Muscle layer of duodenum (tissue), 2 donors: ENCODE results near the gene RRBP1.

ENCODE experiments used
- H3K27ac ChIP-seq: one replicate; pipeline ENCODE4 v1.7.0; 2013; ENCODE audit warnings: mild to moderate bottlenecking, low read length
- H3K27me3 ChIP-seq: one replicate; pipeline ENCODE4 v1.7.0; 2013; ENCODE audit warnings: low read depth, mild to moderate bottlenecking, control low read depth, low read length
- H3K36me3 ChIP-seq, 2 donors: one replicate each; pipeline ENCODE4 v1.7.0; 2013; ENCODE audit warnings: low read length in 2 of 2, control low read depth in 1 of 2, mild to moderate bottlenecking in 1 of 2; ENCODE audit not compliant: insufficient read depth in 2 of 2, control insufficient read depth in 1 of 2
- H3K4me1 ChIP-seq, 2 donors: one replicate each; pipeline ENCODE4 v1.7.0; 2013; ENCODE audit warnings: low read length in 2 of 2, mild to moderate bottlenecking in 2 of 2, control low read depth in 1 of 2, moderate library complexity in 1 of 2; ENCODE audit not compliant: insufficient read depth in 2 of 2, control insufficient read depth in 1 of 2
- H3K4me3 ChIP-seq, 2 donors: one replicate each; pipeline ENCODE4 v1.7.0; 2013; ENCODE audit warnings: low read length in 2 of 2, low read depth in 1 of 2, mild to moderate bottlenecking in 1 of 2
- H3K9me3 ChIP-seq, 2 donors: one replicate each; pipeline ENCODE4 v1.7.0; 2013; ENCODE audit warnings: low read length in 2 of 2, control low read depth in 1 of 2, mild to moderate bottlenecking in 1 of 2; ENCODE audit not compliant: control insufficient read depth in 1 of 2
- donor health status: healthy.

Gene RRBP1

DNA sequence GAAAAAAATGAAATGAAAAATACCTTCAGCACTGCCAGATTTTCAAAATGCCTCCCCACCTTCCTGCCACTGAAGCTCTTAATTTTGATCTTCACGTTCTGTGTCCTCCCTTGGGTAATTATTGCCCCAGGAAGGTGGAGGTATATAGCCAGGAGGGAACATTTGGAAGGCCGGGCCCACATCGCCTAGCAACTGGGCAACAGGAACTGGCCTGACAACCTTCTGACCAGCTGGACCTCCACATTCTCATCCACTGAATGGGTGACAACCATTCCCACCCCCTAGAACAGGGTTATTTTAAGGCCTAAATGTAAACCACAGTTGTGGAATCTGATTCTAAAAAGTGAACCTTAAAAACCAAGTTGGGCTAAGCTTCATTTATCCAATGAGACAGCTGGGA is 3.2 kb downstream of the RRBP1 start:
- H3K36me3 ChIP-seq, result peaks cover 3% of the 10 kb centered on the region in 2 donors
- peaks cover 14 to 35% of the 10 kb centered on the region in 2 donors for H3K4me1 ChIP-seq
- no peak overlapping the region for H3K27ac ChIP-seq
- H3K27me3 ChIP-seq, result no peaks in the 10 kb centered on the region
- no peak overlapping the region for H3K4me3 ChIP-seq
- no peaks in the 10 kb centered on the region for H3K9me3 ChIP-seq

GRCh38 chr20:17678295-17678694 is 3.7 kb downstream of the RRBP1 start:
- H3K36me3 ChIP-seq, result peaks cover 3% of the 10 kb centered on the region in 2 donors
- no peak overlapping the region for H3K27ac ChIP-seq
- no peaks in the 10 kb centered on the region for H3K9me3 ChIP-seq
- H3K4me1 ChIP-seq, result peaks cover 14 to 35% of the 10 kb centered on the region in 2 donors
- no peak overlapping the region for H3K4me3 ChIP-seq
- no peaks in the 10 kb centered on the region for H3K27me3 ChIP-seq

- no peak overlapping the region for H3K4me3 ChIP-seq
- no peaks in the 10 kb centered on the region for H3K27me3 ChIP-seq
- peaks cover 3% of the 10 kb centered on the region in 2 donors for H3K36me3 ChIP-seq
- H3K9me3 ChIP-seq, result no peaks in the 10 kb centered on the region
- H3K4me1 ChIP-seq, result peaks cover 14 to 31% of the 10 kb centered on the region in 2 donors
- H3K27ac ChIP-seq, result no peak overlapping the region
Measured at GRCh38 chr20:17676942-17677341, 5.1 kb downstream of the RRBP1 start.

DNA sequence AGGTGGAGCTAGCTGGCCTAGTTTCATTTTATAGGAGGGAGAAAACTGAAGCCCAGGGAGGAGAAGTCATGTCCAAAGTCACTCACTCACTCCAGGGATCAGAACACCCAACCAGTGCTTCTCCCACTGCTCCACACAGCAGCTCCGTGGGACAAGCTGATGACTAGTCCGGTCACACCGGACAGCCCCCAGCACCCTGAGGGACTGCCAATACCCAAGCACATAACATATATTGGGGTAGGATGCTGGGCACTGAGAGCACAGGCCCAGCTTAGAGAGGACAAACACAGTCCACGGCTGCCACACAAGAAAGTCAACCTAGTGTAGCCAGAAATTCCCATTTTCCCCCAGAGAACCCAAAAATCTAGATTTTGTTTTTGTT is 5.7 kb downstream of the RRBP1 start:
- no peaks in the 10 kb centered on the region for H3K27me3 ChIP-seq
- H3K4me1 ChIP-seq, result peaks cover 14 to 37% of the 10 kb centered on the region in 2 donors
- H3K4me3 ChIP-seq, result no peak overlapping the region
- no peaks in the 10 kb centered on the region for H3K9me3 ChIP-seq
- peaks cover 3% of the 10 kb centered on the region in 2 donors for H3K36me3 ChIP-seq
- no peak overlapping the region for H3K27ac ChIP-seq

GRCh38 chr20:17675519-17676377 is 6.3 kb downstream of the RRBP1 start:
- H3K27ac ChIP-seq, result no peak overlapping the region
- H3K27me3 ChIP-seq, result no peaks in the 10 kb centered on the region
- H3K4me3 ChIP-seq, result no peak overlapping the region
- peaks cover 3% of the 10 kb centered on the region in 2 donors for H3K36me3 ChIP-seq
- peaks cover 14 to 43% of the 10 kb centered on the region in 2 donors for H3K4me1 ChIP-seq
- no peaks in the 10 kb centered on the region for H3K9me3 ChIP-seq

- no peaks in the 10 kb centered on the region for H3K9me3 ChIP-seq
- peaks cover 3% of the 10 kb centered on the region in 2 donors for H3K36me3 ChIP-seq
- peaks cover 14 to 39% of the 10 kb centered on the region in 2 donors for H3K4me1 ChIP-seq
- no peaks in the 10 kb centered on the region for H3K27me3 ChIP-seq
- no peak overlapping the region for H3K4me3 ChIP-seq
- no peak overlapping the region for H3K27ac ChIP-seq
Measured at GRCh38 chr20:17674722-17675518, 7.1 kb downstream of the RRBP1 start.

DNA sequence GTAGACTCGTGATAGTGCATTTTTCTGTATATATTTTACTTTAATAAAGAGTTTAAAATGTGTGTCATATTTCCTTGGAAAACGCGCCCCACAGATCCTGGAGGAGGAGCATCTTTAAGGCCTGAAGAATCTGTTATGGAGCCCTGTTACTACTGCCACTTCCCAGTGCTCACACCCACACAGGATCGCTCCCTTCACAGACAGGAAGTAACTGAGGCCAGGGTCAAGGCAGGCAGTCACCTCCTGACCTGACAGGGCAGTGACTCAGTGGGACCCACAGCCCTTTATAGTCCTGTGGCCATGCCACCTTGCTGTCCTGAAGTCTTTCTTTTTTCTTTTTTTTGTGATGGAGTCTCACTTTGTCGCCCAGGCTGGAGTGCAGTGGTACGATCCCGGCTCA is 9.0 kb downstream of the RRBP1 start:
- Histone ChIP-seq H3K9me3 (no peaks in the 10 kb centered on the region), H3K27me3 (no peaks in the 10 kb centered on the region), H3K36me3 (peaks cover 3 to 6% of the 10 kb centered on the region in 2 donors), H3K27ac (no peak overlapping the region), H3K4me3 (no peak overlapping the region), H3K4me1 (peaks cover 10 to 32% of the 10 kb centered on the region in 2 donors)

GRCh38 chr20:17671565-17671964 is 10.5 kb downstream of the RRBP1 start:
- H3K36me3 ChIP-seq, result peaks cover 3% of the 10 kb centered on the region in 2 donors
- H3K27me3 ChIP-seq, result no peaks in the 10 kb centered on the region
- no peak overlapping the region for H3K4me3 ChIP-seq
- H3K27ac ChIP-seq, result no peak overlapping the region
- H3K4me1 ChIP-seq, result peaks cover 10 to 37% of the 10 kb centered on the region in 2 donors
- H3K9me3 ChIP-seq, result no peaks in the 10 kb centered on the region

GRCh38 chr20:17671011-17671410 is 11.0 kb downstream of the RRBP1 start:
- Histone ChIP-seq H3K27ac (no peak overlapping the region), H3K9me3 (no peaks in the 10 kb centered on the region)

DNA sequence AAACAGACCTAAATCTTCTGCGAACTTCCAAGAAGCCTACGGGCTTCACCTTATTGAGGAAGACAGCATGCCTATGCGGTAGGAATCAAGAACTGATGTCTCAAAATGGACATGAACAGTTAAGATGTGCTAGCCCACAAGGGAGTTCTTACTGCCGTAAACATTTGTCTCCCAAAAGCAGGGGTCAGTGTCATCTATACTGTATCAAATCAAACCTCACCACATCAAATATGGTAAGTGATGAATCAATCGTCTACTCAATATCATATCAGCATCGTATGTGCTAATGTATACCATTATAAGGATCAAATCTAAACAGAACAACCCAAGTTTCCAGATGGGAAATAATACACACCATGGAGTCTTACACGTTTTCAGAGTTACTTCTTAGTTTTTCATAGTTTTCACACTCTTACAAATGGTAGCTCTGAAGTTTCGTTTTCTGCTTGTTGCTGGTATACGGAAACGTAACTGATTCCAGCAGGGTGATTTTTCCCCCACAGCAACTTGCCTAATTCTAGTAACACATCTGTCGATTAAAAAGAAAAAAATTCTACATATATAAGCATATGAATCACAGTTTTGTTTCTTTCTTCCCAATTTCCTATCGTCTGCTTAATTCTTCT is 12.6 kb downstream of the RRBP1 start:
- Histone ChIP-seq H3K27me3 (no peaks in the 10 kb centered on the region), H3K4me1 (peaks cover 0 to 24% of the 10 kb centered on the region in 2 donors), H3K4me3 (no peak overlapping the region), H3K27ac (no peak overlapping the region), H3K36me3 (peaks cover 3% of the 10 kb centered on the region in 2 donors), H3K9me3 (no peaks in the 10 kb centered on the region)

More at GRCh38 chr20:17671011-17671410, 11.0 kb downstream of the RRBP1 start:
- Histone ChIP-seq H3K4me1 (peaks cover 10 to 40% of the 10 kb centered on the region in 2 donors), H3K27me3 (no peaks in the 10 kb centered on the region), H3K36me3 (peaks cover 3% of the 10 kb centered on the region in 2 donors), H3K4me3 (no peak overlapping the region)

GRCh38 chr20:17668432-17668831 is 13.6 kb downstream of the RRBP1 start:
- H3K27me3 ChIP-seq, result no peaks in the 10 kb centered on the region

More at GRCh38 chr20:17668432-17668831, 13.6 kb downstream of the RRBP1 start:
- Histone ChIP-seq H3K4me1 (peaks cover 0 to 29% of the 10 kb centered on the region in 2 donors), H3K27ac (no peak overlapping the region), H3K36me3 (peaks cover 0 to 3% of the 10 kb centered on the region in 2 donors), H3K9me3 (no peaks in the 10 kb centered on the region), H3K4me3 (no peak overlapping the region)
